NCI-H446 treated with DMSO at 0.1 percent for 48 hours (cell line): ENCODE data around the gene DOK5.

ENCODE experiments used
- DNase-seq: peaks from one replicate; lab custom pipeline; 2025; lab: John Stamatoyannopoulos, UW

DOK5 gene

DNA sequence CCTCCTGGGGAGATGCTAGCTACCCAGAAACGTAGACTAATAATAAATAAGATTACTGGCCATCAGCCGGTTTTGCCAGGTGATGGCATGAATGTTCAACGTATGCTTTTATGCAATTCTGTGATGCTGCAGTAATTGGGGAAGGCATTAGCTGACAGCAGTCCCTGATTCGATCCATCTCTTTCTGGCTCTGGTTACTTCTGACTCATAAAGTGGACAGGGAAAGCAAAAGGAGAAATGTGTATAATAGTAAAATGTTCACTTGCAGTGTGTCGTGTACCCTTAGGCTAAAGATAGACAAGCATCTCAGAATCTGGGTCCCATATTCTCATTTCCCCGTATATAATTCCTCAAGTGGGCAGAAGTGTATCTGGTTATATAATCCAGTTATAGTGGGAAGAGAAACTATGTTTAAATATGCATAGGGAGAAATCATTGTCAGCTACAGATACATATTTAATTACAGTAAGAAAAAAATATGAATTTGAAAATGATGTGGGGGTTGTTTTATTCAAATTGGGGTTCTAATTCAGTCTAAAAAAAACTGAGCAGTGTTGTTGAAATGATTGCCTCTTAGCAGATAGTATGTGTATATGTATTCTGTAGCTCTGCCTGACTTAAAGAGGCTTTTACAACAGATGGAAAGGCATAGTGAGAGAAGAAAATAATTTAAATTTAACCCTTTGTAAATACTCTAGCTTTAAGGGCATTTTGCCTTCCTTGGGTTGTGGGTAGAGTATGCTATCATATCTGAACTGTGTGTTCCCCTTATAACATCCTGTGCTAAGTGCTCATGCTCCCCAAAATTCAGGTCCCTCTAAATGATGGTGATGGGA lies 40.6 kb downstream of the DOK5 start:
- DNase-seq: no peak

GRCh38 chr20:54517241-54517975 lies 42.0 kb downstream of the DOK5 start:
- DNase-seq: no peak

DNA sequence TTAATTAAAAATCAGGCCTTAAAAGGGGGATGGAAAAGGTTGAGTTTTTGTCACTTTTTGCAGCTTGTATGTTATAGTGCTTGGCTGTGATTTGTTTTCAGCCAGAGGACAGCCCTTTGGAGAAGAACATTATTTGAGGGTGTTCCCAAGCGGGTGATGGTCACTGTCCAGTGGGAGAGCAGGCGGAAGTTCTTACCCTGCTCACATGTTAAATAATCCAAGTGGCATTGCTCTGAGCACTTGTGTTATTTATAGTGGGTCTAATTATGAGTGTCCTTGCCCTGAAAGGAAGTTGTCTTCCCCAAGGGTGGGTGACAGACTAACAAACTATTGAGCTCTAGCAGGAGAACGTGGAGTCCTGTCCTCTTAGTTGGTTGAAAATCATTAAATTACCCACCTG lies 49.5 kb downstream of the DOK5 start:
- DNase-seq: no peak

DNA sequence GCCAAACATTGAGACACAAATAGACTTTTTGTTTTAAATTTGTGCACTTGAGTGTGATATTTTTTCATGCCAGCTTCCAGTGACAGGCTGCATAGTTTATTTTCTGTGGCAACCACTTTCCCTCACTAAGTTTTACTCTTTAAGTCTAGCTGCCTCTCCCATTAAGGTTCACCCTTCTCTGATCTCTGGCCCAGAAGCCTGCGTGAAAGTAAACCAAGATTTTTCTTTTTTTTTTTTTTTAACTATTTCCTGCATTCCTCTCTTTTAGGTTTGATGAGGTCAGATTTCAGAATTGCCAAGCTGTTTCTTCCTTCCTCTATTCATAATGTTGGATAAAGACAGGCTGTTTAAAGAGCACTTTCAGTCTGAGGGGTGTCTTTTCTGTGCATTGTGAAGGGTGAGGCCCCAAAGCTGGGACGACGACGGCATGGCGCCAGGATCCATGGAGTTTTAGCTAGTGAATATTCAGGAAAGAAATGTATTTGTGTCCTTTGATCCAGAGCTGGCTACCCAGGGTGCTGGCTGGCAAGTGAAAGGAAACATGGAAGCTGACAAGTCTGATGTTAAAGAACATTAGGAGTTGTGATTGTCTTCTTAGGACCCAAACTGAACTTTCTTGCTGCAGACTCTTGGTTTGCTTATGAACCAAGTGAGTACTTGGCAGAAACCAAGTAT lies 50.7 kb downstream of the DOK5 start:
- DNase-seq: no peak

DNA sequence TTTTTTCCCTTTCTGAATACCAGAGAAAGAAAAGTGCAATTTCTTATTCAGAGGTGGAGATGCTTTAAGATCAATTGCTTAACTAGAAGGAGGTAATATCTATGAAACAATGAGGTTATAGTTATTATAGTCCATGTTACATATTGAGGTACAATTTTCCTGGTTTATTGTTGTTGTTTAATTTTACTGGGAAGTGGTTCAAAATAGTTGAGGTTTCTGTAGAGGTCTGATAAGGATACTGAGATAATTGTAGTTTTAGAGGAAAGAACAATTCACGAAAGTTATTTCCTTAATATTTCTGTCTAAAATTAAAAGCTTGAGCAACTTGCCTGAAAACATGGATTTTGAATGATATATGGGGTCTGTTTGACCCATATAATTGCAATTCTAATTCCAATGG lies 51.4 kb downstream of the DOK5 start:
- DNase-seq: no peak

DNA sequence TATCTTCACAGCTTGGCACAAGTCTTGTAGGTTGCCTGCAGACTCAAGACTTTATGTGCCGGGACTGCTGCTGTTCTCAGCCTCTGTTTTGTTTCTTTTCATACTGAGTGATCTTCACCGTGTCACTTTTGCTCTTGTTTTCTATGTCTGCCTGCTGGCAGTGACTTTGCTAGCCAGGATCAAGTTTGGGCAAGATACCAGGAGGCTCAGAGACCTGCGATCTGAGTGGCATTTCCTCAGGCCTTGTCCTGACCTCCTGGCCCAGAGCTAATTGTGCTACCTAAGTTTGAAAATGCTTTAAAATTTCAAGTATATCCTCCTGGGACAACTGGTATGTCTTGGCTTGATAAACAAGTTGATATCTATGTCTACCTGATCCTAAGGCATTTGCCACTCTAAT lies 57.2 kb downstream of the DOK5 start:
- DNase-seq: no peak

GRCh38 chr20:54534101-54534500 lies 58.7 kb downstream of the DOK5 start:
- DNase-seq: no peak

GRCh38 chr20:54535033-54535432 lies 59.6 kb downstream of the DOK5 start:
- no peak for DNase-seq

DNA sequence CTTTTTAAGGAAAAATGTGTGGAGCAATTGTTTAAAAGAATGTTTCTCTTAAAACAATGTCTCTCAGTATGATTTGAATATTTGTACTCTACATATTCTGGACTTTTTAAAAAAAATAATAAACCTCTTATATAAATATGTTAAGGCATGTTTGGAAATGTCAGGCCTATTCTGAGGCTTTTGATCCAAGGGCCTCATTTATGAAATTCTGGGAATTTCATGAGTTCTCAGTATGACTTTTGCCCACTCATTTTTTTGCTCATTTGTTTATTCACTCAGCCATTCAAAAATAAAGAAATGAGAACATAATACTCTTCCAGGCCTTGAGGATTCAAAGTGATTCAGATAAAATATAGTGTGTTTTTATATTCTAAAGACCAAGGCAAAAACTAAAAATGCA lies 60.4 kb downstream of the DOK5 start:
- no peak for DNase-seq

DNA sequence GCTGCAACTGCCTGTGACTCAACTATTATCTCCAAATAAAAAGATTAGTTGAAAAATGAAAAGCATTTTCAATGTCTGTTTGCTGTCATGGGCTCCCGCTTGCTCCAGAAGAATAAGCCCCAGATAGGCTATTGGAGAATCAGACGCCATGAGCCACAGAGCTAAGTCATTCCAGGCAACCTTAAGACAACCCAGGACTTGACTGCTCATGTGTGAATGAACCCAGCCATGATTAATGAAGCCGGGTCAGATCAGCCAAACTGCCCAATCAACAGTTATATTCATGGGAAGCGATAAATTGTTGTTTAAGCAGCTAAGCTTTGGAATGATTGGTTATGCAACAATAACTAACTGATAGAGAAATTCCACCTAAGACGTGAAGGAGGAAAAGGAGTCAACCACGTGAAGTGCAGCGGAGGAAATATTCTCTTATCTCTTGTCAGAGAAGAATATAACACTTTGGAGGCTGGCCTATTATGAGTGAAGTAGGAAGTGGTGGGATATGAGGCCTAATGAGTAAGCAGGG lies 64.2 kb downstream of the DOK5 start:
- DNase-seq: no peak

GRCh38 chr20:54543369-54543768 lies 68.0 kb downstream of the DOK5 start:
- no peak for DNase-seq

DNA sequence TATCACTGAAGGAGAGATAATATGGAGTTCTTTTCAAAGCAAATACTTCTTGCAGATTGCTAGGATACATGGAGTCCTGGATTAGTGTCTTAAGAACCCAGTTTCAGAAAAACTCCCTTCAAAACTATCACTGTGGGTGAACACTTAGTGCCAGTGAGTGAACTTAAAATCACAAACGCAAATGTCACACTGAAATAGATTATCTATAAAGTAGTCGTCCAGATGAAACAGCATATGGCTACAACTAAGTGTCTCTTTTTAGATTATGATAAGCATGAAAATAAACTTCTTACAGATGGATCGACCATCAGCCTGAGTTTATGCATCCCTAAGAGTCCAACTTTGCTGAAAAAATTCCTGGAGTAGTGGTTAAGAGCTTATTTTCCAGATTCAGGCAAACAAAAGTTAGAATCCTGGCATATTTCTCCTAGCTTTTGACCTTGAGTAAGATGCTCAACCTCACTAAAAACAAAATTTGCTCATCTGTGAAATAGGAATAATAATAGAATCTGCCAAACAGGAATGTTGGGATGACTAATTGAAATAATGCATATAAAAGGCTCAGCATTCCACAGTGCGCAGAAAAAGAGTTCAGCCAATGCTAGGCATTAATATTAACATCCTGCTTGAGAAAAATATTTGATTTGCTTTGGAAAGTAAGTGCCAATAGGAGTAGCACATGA lies 70.4 kb downstream of the DOK5 start:
- no peak for DNase-seq

DNA sequence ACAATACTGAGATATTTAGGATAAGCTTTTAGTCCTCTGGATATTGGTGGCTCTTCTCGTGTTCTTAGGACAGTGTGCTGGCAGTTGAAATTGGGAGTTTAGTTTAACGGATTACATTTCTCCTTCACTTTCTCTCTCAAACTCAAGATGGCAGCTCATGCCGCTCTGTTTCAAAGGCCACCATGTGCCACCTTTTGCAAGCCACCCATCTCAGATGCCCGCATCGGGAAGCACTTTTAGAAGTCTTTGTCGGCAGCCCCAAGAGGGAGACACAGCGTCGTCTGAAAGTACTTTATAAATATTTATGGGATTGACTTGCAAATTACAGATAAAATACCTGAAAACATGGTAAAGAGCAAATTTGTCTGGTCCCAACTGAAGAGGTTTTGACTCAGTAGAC lies 73.5 kb downstream of the DOK5 start:
- DNase-seq: no peak

GRCh38 chr20:54549658-54550326 lies 74.4 kb downstream of the DOK5 start:
- no peak for DNase-seq

DNA sequence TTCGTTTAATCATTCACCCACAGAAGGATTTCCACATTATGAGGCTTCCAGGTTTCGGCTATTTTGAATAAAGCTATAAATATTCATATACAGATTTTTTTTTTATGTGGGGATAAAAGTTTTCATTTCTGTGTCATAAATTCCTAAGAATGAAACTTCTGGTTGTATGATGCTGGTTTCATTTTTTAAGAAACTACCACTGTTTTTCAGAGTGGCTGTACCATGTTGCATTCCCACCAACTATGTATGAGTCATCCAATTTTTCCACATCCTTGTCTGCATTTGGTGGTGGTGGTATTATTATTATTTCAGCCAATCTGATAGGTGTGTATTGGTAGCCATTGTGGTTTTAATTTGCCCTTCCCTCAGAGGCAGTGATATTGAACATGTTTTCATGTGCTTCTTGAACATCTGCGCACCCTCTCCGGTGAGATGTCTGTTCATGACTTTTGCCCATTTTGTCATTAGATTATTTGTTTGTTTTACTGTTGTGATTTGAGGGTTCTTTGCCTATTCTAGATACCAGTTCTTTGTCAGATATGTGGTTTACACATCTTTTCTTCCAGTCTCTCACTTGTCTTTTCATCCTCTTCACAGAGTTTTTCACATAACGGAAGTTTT lies 75.5 kb downstream of the DOK5 start:
- no peak for DNase-seq

GRCh38 chr20:54554006-54554405 lies 78.6 kb downstream of the DOK5 start:
- DNase-seq: no peak

GRCh38 chr20:54555150-54555549 lies 79.8 kb downstream of the DOK5 start:
- DNase-seq: no peak

DNA sequence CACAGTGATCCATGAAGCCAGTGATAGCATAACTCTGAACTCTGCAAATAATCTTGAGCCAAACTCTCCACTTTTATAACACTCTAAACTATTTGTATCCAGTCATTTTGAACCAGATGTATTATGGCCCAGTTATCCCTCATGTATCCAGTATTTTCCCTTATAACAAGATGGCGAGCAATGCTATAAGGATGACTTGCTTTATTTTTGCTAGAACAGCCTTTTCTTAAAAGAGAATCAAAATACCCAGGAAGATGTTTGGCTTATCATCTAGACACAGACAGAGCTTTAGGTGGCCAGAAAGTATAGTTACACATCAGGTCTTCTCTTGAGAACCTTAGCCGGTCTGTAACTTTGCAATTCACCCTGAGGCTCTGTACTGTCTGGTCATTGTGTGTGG lies 81.0 kb downstream of the DOK5 start:
- DNase-seq: no peak

DNA sequence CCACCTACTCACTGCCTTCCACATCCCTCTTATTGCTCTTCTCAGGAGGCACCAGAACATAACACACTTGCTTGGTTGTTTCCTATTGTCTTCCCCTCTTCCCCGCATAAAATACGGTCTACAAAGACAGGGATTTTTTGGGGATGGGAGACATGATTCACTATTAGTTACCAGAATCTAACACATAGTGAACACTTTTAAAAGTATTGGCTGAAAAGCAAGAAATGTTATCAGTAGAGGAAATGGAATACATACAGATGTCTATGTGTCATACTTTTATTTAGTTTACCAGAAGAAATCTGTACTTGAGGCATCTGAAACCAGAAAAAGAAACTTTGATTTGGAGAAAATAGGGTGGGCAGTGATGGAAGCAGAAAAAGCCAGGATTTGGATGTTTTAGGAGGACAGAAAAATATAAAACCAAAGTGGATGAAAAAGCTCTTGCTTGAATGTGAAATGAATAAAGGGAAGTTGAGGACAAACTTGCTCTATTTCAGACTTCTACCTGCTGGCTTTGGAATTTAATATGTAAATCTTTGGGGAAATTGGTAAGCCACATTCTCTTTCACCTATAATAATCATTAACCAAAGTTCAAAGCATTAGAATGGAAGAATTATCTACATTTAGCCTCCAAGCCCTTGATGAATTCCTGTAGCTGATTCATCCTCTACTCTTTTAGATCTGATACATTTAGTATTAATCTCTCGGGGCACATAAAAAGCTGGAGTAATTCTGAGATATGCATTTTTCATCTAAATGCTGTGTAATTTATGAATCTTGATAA lies 82.6 kb downstream of the DOK5 start:
- DNase-seq: no peak

DNA sequence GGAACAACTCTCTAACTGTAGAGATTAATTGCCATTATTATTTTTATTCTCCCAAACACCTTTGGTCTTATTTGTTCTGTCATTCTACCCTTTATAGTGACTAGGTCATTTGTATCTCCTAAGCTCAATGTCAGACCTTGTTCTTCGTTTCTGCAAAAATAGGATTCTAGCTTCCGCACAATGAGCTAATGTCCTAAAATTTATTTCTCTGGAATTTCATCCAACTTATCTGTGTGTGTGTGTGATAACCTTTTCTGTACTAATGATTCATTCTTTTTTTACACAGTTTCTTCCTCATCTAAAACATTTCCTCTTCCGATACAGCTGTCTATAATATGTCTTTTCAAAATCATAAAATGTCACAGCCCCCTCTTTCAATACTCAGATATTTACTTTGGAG lies 84.5 kb downstream of the DOK5 start:
- DNase-seq: no peak
